Esophagus (tissue), 2 donors: ENCODE data around the gene ZNF30. TPM values are rescaled to one million over a fixed set of nuclear protein-coding genes. Genes with fewer than 3 reads are reported as not detected.

Experiments
- H3K27ac ChIP-seq, 2 donors: one replicate each; pipeline ENCODE4 v1.5.1; 2013; ENCODE audit warnings: low read depth in 2 of 2, mild to moderate bottlenecking in 2 of 2, inconsistent platforms in 1 of 2, low read length in 1 of 2, moderate library complexity in 1 of 2
- H3K27me3 ChIP-seq, 2 donors: one replicate each; pipeline ENCODE4 v1.6.1; 2013; ENCODE audit warnings: low read length in 2 of 2, control low read depth in 1 of 2, mild to moderate bottlenecking in 1 of 2; ENCODE audit not compliant: insufficient read depth in 2 of 2, control insufficient read depth in 1 of 2
- H3K36me3 ChIP-seq, 2 donors: one replicate each; pipeline ENCODE4 v1.6.1; 2013; ENCODE audit warnings: low read length in 1 of 2; ENCODE audit not compliant: control insufficient read depth in 2 of 2, insufficient read depth in 2 of 2
- H3K4me1 ChIP-seq, 2 donors: one replicate each; pipeline ENCODE4 v1.6.1; 2013; ENCODE audit warnings: low read length in 1 of 2; ENCODE audit not compliant: control insufficient read depth in 2 of 2, insufficient read depth in 2 of 2
- H3K4me3 ChIP-seq, 2 donors: one replicate each; pipeline ENCODE4 v1.5.1; 2013; ENCODE audit warnings: low read length in 2 of 2, mild to moderate bottlenecking in 2 of 2, low read depth in 1 of 2, moderate library complexity in 1 of 2
- H3K9me3 ChIP-seq, 2 donors: one replicate each; pipeline ENCODE4 v1.6.1; 2013; ENCODE audit warnings: mild to moderate bottlenecking in 2 of 2, low read depth in 1 of 2, low read length in 1 of 2, moderate library complexity in 1 of 2; ENCODE audit not compliant: control insufficient read depth in 2 of 2, insufficient read depth in 1 of 2
- WGBS, 2 donors: extraction: QIAGEN DNeasy Blood & Tissue Kit; methylation state at CpG; one replicate each; pipeline ENCODE4 v1.1.7; 2013; 5-methylcytosine and 5-hydroxymethylcytosine counted together
- polyA plus RNA-seq, 2 donors: library from polyadenylated mRNA; stranded (reverse); fragments of 200-250 nt; gene quantifications; one replicate each; pipeline ENCODE4 v1.2.3, GENCODE V29; 2013
- donor health status: healthy with polysubstance abuse.
- donor health status: Bipolar disorder and iron deficiency.

ZNF30 gene
- polyA plus RNA-seq, 2 donors: 0.80 to 1.3 TPM

GRCh38 chr19:34979819-34980640 lies 53.3 kb downstream of the ZNF30 start:
- H3K27me3 ChIP-seq: no peaks in the 10 kb centered on the region
- H3K4me3 ChIP-seq: no peak overlapping the region
- H3K9me3 ChIP-seq: peaks cover 0 to 7% of the 10 kb centered on the region in 2 donors
- H3K4me1 ChIP-seq: no peaks in the 10 kb centered on the region
- no peak overlapping the region for H3K27ac ChIP-seq
- H3K36me3 ChIP-seq: no peaks in the 10 kb centered on the region
- WGBS, 2 donors: 82 to 85% methylated on average over 12 of the region's 12 CpGs

GRCh38 chr19:34982275-34982674 lies 55.6 kb downstream of the ZNF30 start:
- no peak overlapping the region for H3K4me3 ChIP-seq
- no peak overlapping the region for H3K27ac ChIP-seq
- H3K9me3 ChIP-seq: no peaks in the 10 kb centered on the region
- WGBS, 2 donors: 72 to 79% methylated on average over 5 of the region's 5 CpGs
- H3K36me3 ChIP-seq: no peaks in the 10 kb centered on the region
- H3K27me3 ChIP-seq: no peaks in the 10 kb centered on the region
- no peaks in the 10 kb centered on the region for H3K4me1 ChIP-seq

GRCh38 chr19:34983786-34984185 lies 57.1 kb downstream of the ZNF30 start:
- H3K27ac ChIP-seq: no peak overlapping the region
- H3K4me3 ChIP-seq: no peak overlapping the region
- WGBS, 2 donors: 89 to 93% methylated on average over 4 of the region's 4 CpGs
- H3K36me3 ChIP-seq: no peaks in the 10 kb centered on the region
- H3K9me3 ChIP-seq: no peaks in the 10 kb centered on the region
- no peaks in the 10 kb centered on the region for H3K27me3 ChIP-seq
- H3K4me1 ChIP-seq: no peaks in the 10 kb centered on the region

GRCh38 chr19:34984287-34984686 lies 57.6 kb downstream of the ZNF30 start:
- WGBS, 2 donors: 88 to 89% methylated on average over 3 of the region's 3 CpGs
- no peaks in the 10 kb centered on the region for H3K36me3 ChIP-seq
- H3K4me1 ChIP-seq: no peaks in the 10 kb centered on the region
- no peak overlapping the region for H3K27ac ChIP-seq
- no peaks in the 10 kb centered on the region for H3K9me3 ChIP-seq
- H3K27me3 ChIP-seq: no peaks in the 10 kb centered on the region
- H3K4me3 ChIP-seq: no peak overlapping the region

- no peaks in the 10 kb centered on the region for H3K9me3 ChIP-seq
- H3K36me3 ChIP-seq: no peaks in the 10 kb centered on the region
- WGBS, 2 donors: 21 to 22% methylated on average over 7 of the region's 7 CpGs
- H3K4me3 ChIP-seq: no peak overlapping the region
- H3K27ac ChIP-seq: peak overlapping the region in 1 of 2 donors; percentile 25
- H3K4me1 ChIP-seq: no peaks in the 10 kb centered on the region
- H3K27me3 ChIP-seq: no peaks in the 10 kb centered on the region
Observed at GRCh38 chr19:34985249-34986022, 58.7 kb downstream of the ZNF30 start.

GRCh38 chr19:34988119-34988518 lies 61.4 kb downstream of the ZNF30 start:
- H3K27me3 ChIP-seq: no peaks in the 10 kb centered on the region
- H3K4me3 ChIP-seq: no peak overlapping the region
- H3K27ac ChIP-seq: no peak overlapping the region
- H3K36me3 ChIP-seq: no peaks in the 10 kb centered on the region
- no peaks in the 10 kb centered on the region for H3K4me1 ChIP-seq
- H3K9me3 ChIP-seq: no peaks in the 10 kb centered on the region
- 100% methylated on average over 1 of the region's 1 CpG for WGBS, 2 donors

GRCh38 chr19:34989298-34989697 lies 62.6 kb downstream of the ZNF30 start:
- Histone ChIP-seq H3K36me3 (no peaks in the 10 kb centered on the region), H3K4me3 (no peak overlapping the region), H3K27ac (no peak overlapping the region), H3K27me3 (no peaks in the 10 kb centered on the region), H3K4me1 (no peaks in the 10 kb centered on the region), H3K9me3 (no peaks in the 10 kb centered on the region)
- WGBS, 2 donors: 62 to 77% methylated on average over 6 of the region's 6 CpGs

GRCh38 chr19:34990578-34991192 lies 64.0 kb downstream of the ZNF30 start:
- Histone ChIP-seq H3K4me3 (no peak overlapping the region), H3K4me1 (peaks cover 0 to 2% of the 10 kb centered on the region in 2 donors), H3K36me3 (no peaks in the 10 kb centered on the region), H3K9me3 (no peaks in the 10 kb centered on the region), H3K27ac (no peak overlapping the region), H3K27me3 (no peaks in the 10 kb centered on the region)
- 54 to 70% methylated on average over 13 of the region's 13 CpGs for WGBS, 2 donors

- H3K4me3 ChIP-seq: no peak overlapping the region
- no peaks in the 10 kb centered on the region for H3K36me3 ChIP-seq
- H3K27ac ChIP-seq: no peak overlapping the region
- no peaks in the 10 kb centered on the region for H3K9me3 ChIP-seq
- H3K4me1 ChIP-seq: peaks cover 0 to 2% of the 10 kb centered on the region in 2 donors
- WGBS, 2 donors: 87 to 90% methylated on average over 8 of the region's 8 CpGs
- no peaks in the 10 kb centered on the region for H3K27me3 ChIP-seq
Observed at GRCh38 chr19:34991542-34992333, 65.0 kb downstream of the ZNF30 start.
